HepG2 (cell line): ENCODE results near the gene GMNN. TPM values are rescaled to one million over a fixed set of nuclear protein-coding genes. Genes with fewer than 3 reads are reported as not detected.

ENCODE experiments used
- ARNT ChIP-seq: fragments of 450-650 bp; IDR thresholded peaks from 2 replicates; pipeline ENCODE4 v1.6.1; 2017
- CHD2 ChIP-seq: IDR thresholded peaks from 2 replicates; pipeline ENCODE4 v1.6.1; 2011; ENCODE audit warnings: low read depth, low read length, improper control_type of control experiment
- FOXA3 ChIP-seq: IDR thresholded peaks from 2 replicates; pipeline ENCODE4 v1.6.1; 2016; ENCODE audit warnings: missing genetic modification reagents, missing compliant biosample characterization
- GATAD2A ChIP-seq: IDR thresholded peaks from 2 replicates; pipeline ENCODE4 v1.6.1; 2016
- IKZF4 ChIP-seq: sonication (generic); formaldehyde crosslinking; IDR thresholded peaks from 2 replicates; pipeline ENCODE4 v1.5.1; 2020; ENCODE audit warnings: borderline replicate concordance, mild to moderate bottlenecking, low read depth, missing genetic modification reagents; ENCODE audit errors: not compliant biosample characterization
- MEIS2 ChIP-seq: sonication (generic); formaldehyde crosslinking; IDR thresholded peaks from 2 replicates; pipeline ENCODE4 v1.9.0; 2021; ENCODE audit warnings: mild to moderate bottlenecking, missing genetic modification reagents
- MIER2 ChIP-seq: IDR thresholded peaks from 2 replicates; pipeline ENCODE4 v1.6.1; 2016; ENCODE audit warnings: missing biosample characterization, missing genetic modification reagents
- NFRKB ChIP-seq: fragments of 450-650 bp; IDR thresholded peaks from 2 replicates; pipeline ENCODE4 v1.6.1; 2017
- NR2F1 ChIP-seq, 2 experiments: fragments of 450-650 bp in 1 of 2; formaldehyde crosslinking in 1 of 2; IDR thresholded peaks; 2 replicates each; pipeline versions ENCODE4 v1.5.0 to v1.6.1; 2016 to 2020; ENCODE audit warnings: mild to moderate bottlenecking in 1 of 2, missing compliant biosample characterization in 1 of 2, missing genetic modification reagents in 1 of 2, moderate library complexity in 1 of 2
- NR2F6 ChIP-seq, 2 experiments: IDR thresholded peaks; 2 replicates each; pipeline ENCODE4 v1.6.1; 2016; ENCODE audit warnings: antibody characterized with exemption in 1 of 2, mild to moderate bottlenecking in 1 of 2
- POLR2A ChIP-seq, 2 experiments: IDR thresholded peaks; 2 replicates each; pipeline ENCODE4 v1.6.1; 2011; ENCODE audit warnings: low read depth in 2 of 2, low read length in 2 of 2, mild to moderate bottlenecking in 1 of 2, moderate library complexity in 1 of 2; ENCODE audit not compliant: insufficient read depth in 1 of 2
- REXO4 ChIP-seq: sonication (generic); formaldehyde crosslinking; IDR thresholded peaks from 2 replicates; pipeline ENCODE4 v1.8.0; 2022; ENCODE audit warnings: missing genetic modification reagents, mild to moderate bottlenecking, borderline replicate concordance
- SRSF9 ChIP-seq: fragments of 200-400 bp; formaldehyde crosslinking; IDR thresholded peaks from 2 replicates; pipeline ENCODE4 v1.6.1; 2018; ENCODE audit warnings: borderline replicate concordance, mild to moderate bottlenecking, low read depth, low read length; ENCODE audit not compliant: insufficient read depth, poor library complexity, severe bottlenecking
- TSC22D2 ChIP-seq: sonication (generic); formaldehyde crosslinking; IDR thresholded peaks from 2 replicates; pipeline ENCODE4 v1.5.1; 2020; ENCODE audit warnings: missing genetic modification reagents, mild to moderate bottlenecking, borderline replicate concordance
- ZFP62 ChIP-seq: sonication (generic); formaldehyde crosslinking; IDR thresholded peaks from 2 replicates; pipeline ENCODE4 v1.4.0; 2020; ENCODE audit warnings: missing genetic modification reagents
- ZKSCAN8 ChIP-seq: IDR thresholded peaks from 2 replicates; pipeline ENCODE4 v1.6.1; 2016; ENCODE audit warnings: borderline replicate concordance, missing genetic modification reagents, missing compliant biosample characterization
- ZNF251 ChIP-seq: sonication (generic); formaldehyde crosslinking; IDR thresholded peaks from 2 replicates; pipeline ENCODE4 v1.9.0; 2021; ENCODE audit warnings: mild to moderate bottlenecking, missing genetic modification reagents
- ZNF510 ChIP-seq: sonication (generic); formaldehyde crosslinking; IDR thresholded peaks from 2 replicates; pipeline ENCODE4 v1.4.0; 2020; ENCODE audit warnings: low read depth, mild to moderate bottlenecking, missing genetic modification reagents
- ZNF614 ChIP-seq: IDR thresholded peaks from 2 replicates; pipeline ENCODE4 v1.6.1; 2018; ENCODE audit warnings: missing biosample characterization, missing genetic modification reagents, inconsistent platforms, borderline replicate concordance
- ZNF816 ChIP-seq: sonication (generic); formaldehyde crosslinking; IDR thresholded peaks from 2 replicates; pipeline ENCODE4 v1.8.0; 2022; ENCODE audit warnings: missing genetic modification reagents, mild to moderate bottlenecking, borderline replicate concordance
- polyA plus RNA-seq, 8 experiments: library from polyadenylated mRNA; depleted of rRNA in 3 of 8; stranded (reverse) in 7 of 8; unstranded in 1 of 8; fragments of >200 nt; fragmentation: Illumina TruSeq in 4 of 8; extraction: Trizol in 4 of 8; gene quantifications; 2 replicates each; pipeline versions ENCODE4 v1.2.1 to v1.2.3, GENCODE V29; 2011 to 2016; ENCODE audit warnings: low read depth in 4 of 8, missing spikeins in 1 of 8, mixed read lengths in 1 of 8; ENCODE audit not compliant: insufficient read depth in 1 of 8
- total RNA-seq, 5 experiments: library from RNA; depleted of rRNA; stranded (reverse); fragments of >200 nt; fragmentation: Illumina TruSeq; extraction: Trizol; gene quantifications; 2 replicates each; pipeline ENCODE4 v1.2.3, GENCODE V29; 2016; ENCODE audit warnings: low read depth in 1 of 5
- TF ChIP-seq, protein P1 (sequence below): sonication (generic); formaldehyde crosslinking; IDR thresholded peaks from 2 replicates; pipeline ENCODE4 v1.4.0; 2020; ENCODE audit warnings: mild to moderate bottlenecking, missing genetic modification reagents
- TF ChIP-seq, protein P2 (sequence below): IDR thresholded peaks from 2 replicates; pipeline ENCODE4 v1.6.1; 2016; ENCODE audit warnings: mild to moderate bottlenecking, missing biosample characterization, missing genetic modification reagents
- TF ChIP-seq, protein P3 (sequence below): sonication (generic); formaldehyde crosslinking; IDR thresholded peaks from 2 replicates; pipeline ENCODE4 v1.4.0; 2020; ENCODE audit warnings: mild to moderate bottlenecking, missing genetic modification reagents
- TF ChIP-seq, protein P4 (sequence below): sonication (generic); formaldehyde crosslinking; IDR thresholded peaks from 2 replicates; pipeline ENCODE4 v1.8.1; 2023; ENCODE audit warnings: mild to moderate bottlenecking, missing genetic modification reagents, borderline replicate concordance
- TF ChIP-seq, protein P5 (sequence below): sonication (generic); formaldehyde crosslinking; IDR thresholded peaks from 2 replicates; pipeline ENCODE4 v1.5.0; 2020; ENCODE audit warnings: missing genetic modification reagents
- TF ChIP-seq, protein P6 (sequence below): sonication (generic); formaldehyde crosslinking; IDR thresholded peaks from 2 replicates; pipeline ENCODE4 v1.4.0; 2020; ENCODE audit warnings: mild to moderate bottlenecking, missing genetic modification reagents

GMNN gene
- total and polyA plus RNA-seq, 2 of the 13 experiments (the other 11 are each of a cell fraction or from before 2014, with no cell fraction given) = 61.8 to 154 TPM

DNA sequence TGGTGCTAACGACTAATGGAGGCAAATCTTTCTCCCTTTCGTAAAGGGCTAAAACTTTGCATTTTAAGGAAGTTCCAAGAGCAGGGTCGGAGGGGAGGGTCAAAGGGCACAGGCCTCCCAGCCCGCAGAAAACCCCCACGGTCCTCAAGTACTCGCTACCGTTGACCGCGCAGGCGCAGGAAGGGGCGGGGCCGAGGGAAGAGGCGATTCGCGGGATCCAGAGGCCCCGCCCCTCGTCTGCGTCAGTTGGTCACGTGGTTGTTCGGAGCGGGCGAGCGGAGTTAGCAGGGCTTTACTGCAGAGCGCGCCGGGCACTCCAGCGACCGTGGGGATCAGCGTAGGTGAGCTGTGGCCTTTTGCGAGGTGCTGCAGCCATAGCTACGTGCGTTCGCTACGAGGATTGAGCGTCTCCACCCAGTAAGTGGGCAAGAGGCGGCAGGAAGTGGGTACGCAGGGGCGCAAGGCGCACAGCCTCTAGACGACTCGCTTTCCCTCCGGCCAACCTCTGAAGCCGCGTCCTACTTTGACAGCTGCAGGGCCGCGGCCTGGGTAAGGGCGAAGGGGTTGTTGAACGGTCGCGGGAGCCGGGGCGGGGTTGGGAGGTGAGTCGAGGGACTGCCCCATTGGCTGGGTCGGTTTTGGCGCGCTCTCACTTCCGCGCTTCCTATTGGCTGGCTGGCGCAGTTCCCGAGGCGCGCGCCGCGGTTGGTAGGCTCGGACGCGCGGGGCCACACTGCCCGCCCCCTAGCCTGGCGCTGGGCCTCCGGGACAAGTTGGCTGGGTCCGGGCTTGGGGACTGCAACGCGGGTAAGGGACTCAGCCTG lies at the start of gene GMNN (continued):
- TF ChIP-seq ARNT = no peak
- TF ChIP-seq NFRKB = no peak
- peak; percentile 68; the same call in 1 of the 2 replicates for TF ChIP-seq ZNF614 (CRISPR knock-in tag)
- TF ChIP-seq GATAD2A (CRISPR knock-in tag) = peak; percentile 4; the same call in 1 of the 2 replicates
- peak; percentile 74; the same call in 1 of the 2 replicates for TF ChIP-seq MEIS2 (CRISPR knock-in tag)
- TF ChIP-seq ZKSCAN8 = peak; percentile 85; the same call in 1 of the 2 replicates
- TF ChIP-seq ZNF251 (CRISPR knock-in tag) = peak; percentile 30
- TF ChIP-seq, protein P1, sequence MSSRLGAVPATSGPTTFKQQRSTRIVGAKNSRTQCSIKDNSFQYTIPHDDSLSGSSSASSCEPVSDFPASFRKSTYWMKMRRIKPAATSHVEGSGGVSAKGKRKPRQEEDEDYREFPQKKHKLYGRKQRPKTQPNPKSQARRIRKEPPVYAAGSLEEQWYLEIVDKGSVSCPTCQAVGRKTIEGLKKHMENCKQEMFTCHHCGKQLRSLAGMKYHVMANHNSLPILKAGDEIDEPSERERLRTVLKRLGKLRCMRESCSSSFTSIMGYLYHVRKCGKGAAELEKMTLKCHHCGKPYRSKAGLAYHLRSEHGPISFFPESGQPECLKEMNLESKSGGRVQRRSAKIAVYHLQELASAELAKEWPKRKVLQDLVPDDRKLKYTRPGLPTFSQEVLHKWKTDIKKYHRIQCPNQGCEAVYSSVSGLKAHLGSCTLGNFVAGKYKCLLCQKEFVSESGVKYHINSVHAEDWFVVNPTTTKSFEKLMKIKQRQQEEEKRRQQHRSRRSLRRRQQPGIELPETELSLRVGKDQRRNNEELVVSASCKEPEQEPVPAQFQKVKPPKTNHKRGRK (CRISPR knock-in tag) = no peak; the same call in 1 of the 2 replicates
- TF ChIP-seq IKZF4 = peak; percentile 97
- TF ChIP-seq, protein P2, sequence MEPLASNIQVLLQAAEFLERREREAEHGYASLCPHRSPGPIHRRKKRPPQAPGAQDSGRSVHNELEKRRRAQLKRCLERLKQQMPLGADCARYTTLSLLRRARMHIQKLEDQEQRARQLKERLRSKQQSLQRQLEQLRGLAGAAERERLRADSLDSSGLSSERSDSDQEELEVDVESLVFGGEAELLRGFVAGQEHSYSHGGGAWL = peak; percentile 91
- 0 out of 2 replicates have a peak, but pooled peaks have one; percentile 20 for TF ChIP-seq MIER2 (CRISPR knock-in tag)
- TF ChIP-seq NR2F1 (CRISPR knock-in tag; IDR thresholded peaks at IDR 0.05) = peak; percentile 86 to 93
- peak; percentile 68 for TF ChIP-seq CHD2
- peak; percentile 79; the same call in 1 of the 2 replicates for TF ChIP-seq REXO4 (CRISPR knock-in tag)
- no peak for TF ChIP-seq SRSF9
- TF ChIP-seq, protein P3, sequence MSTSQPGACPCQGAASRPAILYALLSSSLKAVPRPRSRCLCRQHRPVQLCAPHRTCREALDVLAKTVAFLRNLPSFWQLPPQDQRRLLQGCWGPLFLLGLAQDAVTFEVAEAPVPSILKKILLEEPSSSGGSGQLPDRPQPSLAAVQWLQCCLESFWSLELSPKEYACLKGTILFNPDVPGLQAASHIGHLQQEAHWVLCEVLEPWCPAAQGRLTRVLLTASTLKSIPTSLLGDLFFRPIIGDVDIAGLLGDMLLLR = peak; percentile 96
- peak; percentile 25; the same call in 1 of the 2 replicates for TF ChIP-seq FOXA3 (CRISPR knock-in tag)
- TF ChIP-seq ZFP62 (CRISPR knock-in tag) = no peak
- TF ChIP-seq NR2F6 (IDR thresholded peaks at IDR 0.05) = peak; percentile 96
- TF ChIP-seq NR2F6 (CRISPR knock-in tag; IDR thresholded peaks at IDR 0.05) = peak; percentile 97
- TF ChIP-seq, protein P4, sequence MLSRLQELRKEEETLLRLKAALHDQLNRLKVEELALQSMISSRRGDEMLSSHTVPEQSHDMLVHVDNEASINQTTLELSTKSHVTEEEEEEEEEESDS = peak; percentile 92; the same call in 1 of the 2 replicates
- TF ChIP-seq, protein P5, sequence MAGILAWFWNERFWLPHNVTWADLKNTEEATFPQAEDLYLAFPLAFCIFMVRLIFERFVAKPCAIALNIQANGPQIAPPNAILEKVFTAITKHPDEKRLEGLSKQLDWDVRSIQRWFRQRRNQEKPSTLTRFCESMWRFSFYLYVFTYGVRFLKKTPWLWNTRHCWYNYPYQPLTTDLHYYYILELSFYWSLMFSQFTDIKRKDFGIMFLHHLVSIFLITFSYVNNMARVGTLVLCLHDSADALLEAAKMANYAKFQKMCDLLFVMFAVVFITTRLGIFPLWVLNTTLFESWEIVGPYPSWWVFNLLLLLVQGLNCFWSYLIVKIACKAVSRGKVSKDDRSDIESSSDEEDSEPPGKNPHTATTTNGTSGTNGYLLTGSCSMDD (CRISPR knock-in tag) = no peak
- peak; percentile 96 to 98 for TF ChIP-seq POLR2A (IDR thresholded peaks at IDR 0.05; ENCODE audit: insufficient read depth in 1 of 2, low read depth in 2 of 2, low read length in 2 of 2)
- peak; percentile 88; the same call in 1 of the 2 replicates for TF ChIP-seq ZNF510 (CRISPR knock-in tag)
- TF ChIP-seq TSC22D2 (CRISPR knock-in tag) = peak; percentile 26; the same call in 1 of the 2 replicates
- TF ChIP-seq, protein P6, sequence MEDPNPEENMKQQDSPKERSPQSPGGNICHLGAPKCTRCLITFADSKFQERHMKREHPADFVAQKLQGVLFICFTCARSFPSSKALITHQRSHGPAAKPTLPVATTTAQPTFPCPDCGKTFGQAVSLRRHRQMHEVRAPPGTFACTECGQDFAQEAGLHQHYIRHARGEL (CRISPR knock-in tag) = no peak
- peak; percentile 96; the same call in 1 of the 2 replicates for TF ChIP-seq ZNF816 (CRISPR knock-in tag)
